Peyer's patch (tissue), 4 donors: Measurements from ENCODE around the gene COLEC11. TPM values are rescaled to one million over a fixed set of nuclear protein-coding genes. Genes with fewer than 3 reads are reported as not detected.

Experiments
- DNase-seq, 3 donors: peaks; one replicate each; pipeline ENCODE4 v3.0.0-alpha.2; 2017 to 2019
- H3K27ac ChIP-seq, 4 donors: fragments of 200-600 bp; sonication (generic); one replicate each; pipeline ENCODE4 v1.5.1; 2016 to 2019
- H3K27me3 ChIP-seq, 2 donors: fragments of 200-600 bp; sonication (generic); one replicate each; pipeline ENCODE4 v1.5.1; 2019
- H3K36me3 ChIP-seq, 3 donors: fragments of 200-600 bp; sonication (generic); one replicate each; pipeline ENCODE4 v1.5.1; 2016 to 2019
- H3K4me1 ChIP-seq, 4 donors: fragments of 200-600 bp; sonication (generic); one replicate each; pipeline ENCODE4 v1.5.1; 2016 to 2019
- H3K4me3 ChIP-seq, 4 donors: fragments of 200-600 bp; sonication (generic); 1 replicate in 3 of 4; 2 replicates in 1 of 4; pipeline ENCODE4 v1.5.1; 2016 to 2019; ENCODE audit warnings: mild to moderate bottlenecking in 1 of 4
- H3K9me3 ChIP-seq, 4 donors: fragments of 200-600 bp; sonication (generic); one replicate each; pipeline ENCODE4 v1.5.1; 2016 to 2019; ENCODE audit warnings: mild to moderate bottlenecking in 1 of 4
- POLR2A ChIP-seq, 2 donors: fragments of 450-650 bp; IDR thresholded peaks; one replicate each; pipeline ENCODE4 v1.5.1; 2017; ENCODE audit warnings: antibody characterized with exemption in 2 of 2, mild to moderate bottlenecking in 2 of 2, moderate library complexity in 2 of 2
- total RNA-seq, 4 donors: library from RNA; depleted of rRNA; stranded (reverse); fragments of >200 nt; gene quantifications; one replicate each; pipeline ENCODE4 v1.1.0, GENCODE V29; 2016
- TF ChIP-seq, protein P1 (sequence below), 6 experiments: fragments of 450-650 bp in 4 of 6; fragments of 200-600 bp in 2 of 6; sonication (generic) in 1 of 6; IDR thresholded peaks; one replicate each; pipeline ENCODE4 v1.5.1; 2017 to 2019; ENCODE audit warnings: antibody characterized with exemption in 6 of 6, mild to moderate bottlenecking in 3 of 6, moderate library complexity in 1 of 6

The COLEC11 gene
- total RNA-seq, 4 donors from 2014 or later: 0.70 to 5.8 (median 1.1) TPM; not detected in 1

DNA sequence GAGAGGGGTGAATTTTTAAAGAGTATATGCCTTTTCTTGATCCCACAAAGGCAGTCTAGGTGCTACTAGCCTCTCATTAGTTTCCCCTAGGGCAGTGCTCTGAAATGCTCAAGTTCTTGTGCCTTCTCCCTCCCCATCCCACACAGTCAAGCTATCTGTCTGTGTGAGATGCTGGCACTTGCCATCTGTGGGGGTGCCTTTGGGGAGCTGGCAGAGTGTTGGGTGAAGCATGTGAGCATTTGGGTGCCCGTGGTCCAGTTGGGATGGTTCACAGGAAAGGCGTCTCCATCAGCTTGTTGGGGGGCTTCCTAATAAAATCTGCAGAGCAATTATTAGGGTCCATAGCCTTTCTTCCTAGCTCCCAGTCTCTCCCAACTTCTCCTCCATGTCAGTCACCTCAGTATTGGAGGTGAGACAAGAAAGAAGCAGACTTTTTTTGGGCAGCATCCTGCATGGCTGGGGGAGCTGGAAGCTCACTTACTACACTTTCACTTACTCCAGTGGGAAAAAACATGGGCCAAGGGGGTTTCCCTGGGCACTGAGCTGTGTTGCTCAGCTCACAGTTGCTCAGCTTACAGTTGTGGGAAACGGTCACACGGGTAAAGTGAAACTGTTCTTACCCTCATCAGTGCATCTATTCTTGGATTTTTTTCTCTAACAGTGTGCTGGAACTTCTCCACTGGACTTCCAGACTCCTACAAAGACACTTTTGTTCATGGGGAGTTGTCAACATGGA is 29.3 kb downstream of the COLEC11 start:
- Histone ChIP-seq H3K27ac (no peak overlapping the region), H3K9me3 (no peaks in the 10 kb centered on the region), H3K4me1 (no peaks in the 10 kb centered on the region), H3K36me3 (no peaks in the 10 kb centered on the region), H3K4me3 (no peak overlapping the region), H3K27me3 (no peaks in the 10 kb centered on the region)
- peak in 2 of 3 donors; percentile 7 to 13 for DNase-seq
- TF ChIP-seq, protein P1, sequence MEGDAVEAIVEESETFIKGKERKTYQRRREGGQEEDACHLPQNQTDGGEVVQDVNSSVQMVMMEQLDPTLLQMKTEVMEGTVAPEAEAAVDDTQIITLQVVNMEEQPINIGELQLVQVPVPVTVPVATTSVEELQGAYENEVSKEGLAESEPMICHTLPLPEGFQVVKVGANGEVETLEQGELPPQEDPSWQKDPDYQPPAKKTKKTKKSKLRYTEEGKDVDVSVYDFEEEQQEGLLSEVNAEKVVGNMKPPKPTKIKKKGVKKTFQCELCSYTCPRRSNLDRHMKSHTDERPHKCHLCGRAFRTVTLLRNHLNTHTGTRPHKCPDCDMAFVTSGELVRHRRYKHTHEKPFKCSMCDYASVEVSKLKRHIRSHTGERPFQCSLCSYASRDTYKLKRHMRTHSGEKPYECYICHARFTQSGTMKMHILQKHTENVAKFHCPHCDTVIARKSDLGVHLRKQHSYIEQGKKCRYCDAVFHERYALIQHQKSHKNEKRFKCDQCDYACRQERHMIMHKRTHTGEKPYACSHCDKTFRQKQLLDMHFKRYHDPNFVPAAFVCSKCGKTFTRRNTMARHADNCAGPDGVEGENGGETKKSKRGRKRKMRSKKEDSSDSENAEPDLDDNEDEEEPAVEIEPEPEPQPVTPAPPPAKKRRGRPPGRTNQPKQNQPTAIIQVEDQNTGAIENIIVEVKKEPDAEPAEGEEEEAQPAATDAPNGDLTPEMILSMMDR (IDR thresholded peaks at IDR 0.05): no peak
- TF ChIP-seq POLR2A (IDR thresholded peaks at IDR 0.05): no peak

DNA sequence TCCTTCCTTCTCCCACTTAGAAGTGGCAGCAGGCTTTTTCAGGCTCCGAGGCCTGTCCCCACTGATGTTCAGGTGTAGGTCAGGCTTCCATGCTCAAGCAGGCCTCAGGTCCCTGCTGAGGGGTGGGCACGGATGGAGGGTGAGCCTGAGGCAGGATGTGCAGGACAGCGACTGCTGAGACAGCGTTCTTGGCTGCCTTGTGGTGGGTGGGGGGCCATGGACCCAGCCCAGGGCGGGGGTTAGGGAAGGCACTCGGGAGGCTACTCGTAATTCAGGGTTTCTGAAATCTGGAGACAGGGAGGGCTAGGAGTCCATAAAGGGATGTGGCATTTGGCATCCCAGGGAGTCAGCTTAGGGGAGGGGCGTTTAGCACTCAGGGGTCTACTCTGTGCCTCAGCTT is 30.3 kb downstream of the COLEC11 start:
- DNase-seq: peak in 2 of 3 donors; percentile 20 to 23
- Histone ChIP-seq H3K4me1 (no peaks in the 10 kb centered on the region), H3K4me3 (no peak overlapping the region), H3K9me3 (no peaks in the 10 kb centered on the region), H3K36me3 (no peaks in the 10 kb centered on the region), H3K27ac (peak overlapping the region in 1 of 4 donors; percentile 35), H3K27me3 (no peaks in the 10 kb centered on the region)
- TF ChIP-seq POLR2A (IDR thresholded peaks at IDR 0.05): no peak
- TF ChIP-seq, protein P1 (IDR thresholded peaks at IDR 0.05): no peak

DNA sequence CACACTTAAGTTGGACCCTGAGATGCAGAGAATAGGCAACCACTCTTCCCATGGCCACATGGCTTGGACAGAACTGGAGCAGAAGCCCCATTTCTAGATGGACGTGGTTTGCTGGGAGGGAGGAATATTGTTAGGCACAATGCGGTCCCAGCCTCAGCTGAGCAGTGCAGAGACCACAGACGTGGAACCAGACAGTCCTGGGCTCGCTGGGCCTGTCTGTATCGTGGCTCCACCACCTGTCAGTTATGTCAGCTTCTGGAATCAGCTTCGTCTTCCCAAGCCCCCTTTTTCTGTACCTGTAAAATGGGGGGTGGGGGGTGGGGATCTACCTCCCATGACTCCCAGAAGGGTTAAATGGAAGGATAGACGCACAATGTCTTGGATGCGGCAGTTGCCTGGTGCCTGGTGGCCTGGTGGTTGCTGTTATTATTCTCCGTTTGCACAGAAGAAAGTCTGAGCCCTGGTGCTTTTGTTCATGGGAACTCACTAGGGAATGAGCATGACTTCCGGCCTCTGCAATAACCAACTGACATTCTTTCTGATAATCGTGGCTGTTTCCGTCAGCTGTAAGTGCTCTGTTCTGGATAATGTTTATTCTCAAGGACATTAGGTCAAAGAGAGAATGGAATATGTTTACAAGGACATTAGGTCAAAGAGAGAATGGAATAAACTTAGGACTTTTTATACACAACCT is 31.4 kb downstream of the COLEC11 start:
- Histone ChIP-seq H3K27me3 (no peaks in the 10 kb centered on the region), H3K4me1 (no peaks in the 10 kb centered on the region), H3K36me3 (no peaks in the 10 kb centered on the region), H3K9me3 (no peaks in the 10 kb centered on the region), H3K27ac (peak overlapping the region in 2 of 4 donors; percentile 55 to 70), H3K4me3 (no peak overlapping the region)
- TF ChIP-seq POLR2A (IDR thresholded peaks at IDR 0.05): no peak
- TF ChIP-seq, protein P1 (IDR thresholded peaks at IDR 0.05): no peak
- DNase-seq: peak in 2 of 3 donors; percentile 25 to 33

DNA sequence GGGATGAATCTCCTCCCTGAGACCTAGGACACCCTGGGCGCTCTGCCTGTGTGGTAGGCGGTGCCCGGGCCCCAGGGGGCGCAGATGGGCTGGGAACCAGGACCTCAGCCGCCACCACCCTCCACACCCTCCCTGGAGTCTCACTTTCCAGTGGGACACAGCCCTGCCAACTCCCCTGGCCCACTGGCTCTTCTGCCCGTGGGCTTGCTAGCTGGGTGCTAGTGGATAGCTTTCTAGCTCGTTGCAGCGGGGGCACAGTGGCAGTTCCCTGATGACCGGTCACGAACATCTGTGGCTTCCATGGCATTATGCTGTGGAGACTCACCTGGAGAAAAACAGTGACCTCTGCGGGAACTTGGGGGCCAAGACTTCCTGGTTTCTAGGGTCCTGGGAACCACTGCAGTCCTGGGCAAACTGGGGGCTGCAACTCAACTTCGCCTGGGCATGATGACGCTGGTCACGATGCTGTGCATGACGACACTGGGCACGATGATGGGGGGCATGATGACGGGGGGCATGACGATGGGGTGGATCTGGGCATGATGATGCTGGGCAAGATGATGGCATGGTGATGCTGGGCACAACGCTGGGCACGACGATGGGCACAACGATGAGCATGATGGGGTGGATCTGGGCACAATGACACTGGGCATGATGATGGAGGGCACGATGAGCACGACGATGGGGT is 32.0 kb downstream of the COLEC11 start:
- Histone ChIP-seq H3K4me1 (no peaks in the 10 kb centered on the region), H3K27me3 (no peaks in the 10 kb centered on the region), H3K27ac (peak overlapping the region in 2 of 4 donors; percentile 55 to 70), H3K9me3 (no peaks in the 10 kb centered on the region), H3K4me3 (no peak overlapping the region), H3K36me3 (no peaks in the 10 kb centered on the region)
- peak in 2 of 3 donors; percentile 41 to 48 for DNase-seq
- TF ChIP-seq, protein P1 (IDR thresholded peaks at IDR 0.05): no peak
- no peak for TF ChIP-seq POLR2A (IDR thresholded peaks at IDR 0.05)

DNA sequence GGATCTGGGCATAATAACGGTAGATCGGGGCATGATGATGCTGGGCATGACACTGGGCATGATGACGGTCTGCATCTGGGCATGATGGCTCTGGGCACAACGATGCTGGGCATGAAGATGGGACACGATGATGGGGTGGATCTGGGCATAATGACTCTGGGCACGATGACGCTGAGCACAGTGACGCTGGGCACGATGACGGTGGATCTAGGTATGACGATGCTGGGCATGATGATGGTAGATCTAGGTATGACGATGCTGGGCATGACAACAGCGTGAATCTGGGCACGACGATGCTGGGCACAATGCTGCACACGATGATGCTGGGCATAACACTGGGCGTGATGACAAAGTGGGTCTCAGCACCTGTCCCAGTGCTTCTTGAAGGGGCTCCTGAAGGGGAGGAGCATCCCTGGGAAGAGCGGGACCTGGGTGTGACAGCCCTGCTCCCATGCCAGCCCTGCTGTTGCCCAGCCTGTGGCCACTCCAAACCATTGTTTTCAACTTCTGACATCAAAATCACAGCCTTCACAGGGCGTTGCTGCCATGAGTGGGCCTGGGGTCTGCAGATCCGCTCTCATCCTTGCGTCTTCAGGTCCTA is 32.7 kb downstream of the COLEC11 start:
- TF ChIP-seq, protein P1 (IDR thresholded peaks at IDR 0.05): no peak
- no peak for TF ChIP-seq POLR2A (IDR thresholded peaks at IDR 0.05)
- Histone ChIP-seq H3K4me3 (no peak overlapping the region), H3K36me3 (no peaks in the 10 kb centered on the region), H3K9me3 (no peaks in the 10 kb centered on the region), H3K27me3 (no peaks in the 10 kb centered on the region), H3K27ac (peak overlapping the region in 1 of 4 donors; percentile 55), H3K4me1 (no peaks in the 10 kb centered on the region)
- peak in 2 of 3 donors; percentile 8 to 34 for DNase-seq
